H1 (cell line): Measurements from ENCODE around the gene PDZD2. TPM values are rescaled to one million over a fixed set of nuclear protein-coding genes. Genes with fewer than 3 reads are reported as not detected.

Source experiments
- BACH1 ChIP-seq: IDR thresholded peaks from 2 replicates; pipeline ENCODE4 v1.6.1; 2012; ENCODE audit warnings: low read length, improper control_type of control experiment
- CHD7 ChIP-seq: fragments of 300-600 bp; sonication (generic); IDR thresholded peaks from 2 replicates; pipeline ENCODE4 v1.7.1; 2012; ENCODE audit warnings: low read length, moderate library complexity, mild to moderate bottlenecking, inconsistent platforms; ENCODE audit not compliant: insufficient replicate concordance
- CTCF ChIP-seq, 3 experiments: IDR thresholded peaks; 1 replicate in 2 of 3; 2 replicates in 1 of 3; pipeline versions ENCODE4 v1.5.1 to v1.6.1; 2011; ENCODE audit warnings: low read length in 3 of 3, mild to moderate bottlenecking in 3 of 3, inconsistent platforms in 2 of 3, low read depth in 1 of 3, moderate library complexity in 1 of 3; ENCODE audit not compliant: insufficient read depth in 1 of 3; ENCODE audit errors: control extremely low read depth in 1 of 3
- POU5F1 ChIP-seq: IDR thresholded peaks from 2 replicates; pipeline ENCODE4 v1.6.1; 2011; ENCODE audit warnings: low read depth, mild to moderate bottlenecking, low read length, moderate library complexity
- RAD21 ChIP-seq, 2 experiments: IDR thresholded peaks in 1 of 2; conservative IDR thresholded peaks in 1 of 2; 2 replicates each; pipeline ENCODE4 v1.6.1; 2011; ENCODE audit warnings: low read depth in 2 of 2, low read length in 2 of 2, improper control_type of control experiment in 1 of 2, inconsistent platforms in 1 of 2, mild to moderate bottlenecking in 1 of 2, moderate library complexity in 1 of 2
- SIRT6 ChIP-seq: IDR thresholded peaks from one replicate; pipeline ENCODE4 v1.7.1; 2012; ENCODE audit warnings: low read length, inconsistent platforms
- SP1 ChIP-seq: IDR thresholded peaks from 2 replicates; pipeline ENCODE4 v1.6.1; 2011; ENCODE audit warnings: low read depth, low read length
- polyA plus RNA-seq, 7 experiments: library from polyadenylated mRNA; depleted of rRNA in 3 of 7; stranded (reverse) in 5 of 7; unstranded in 2 of 7; fragments of >200 nt in 5 of 7; fragments of 200-250 nt in 2 of 7; gene quantifications; 1 replicate in 5 of 7; 2 replicates in 1 of 7; 4 replicates in 1 of 7; pipeline versions ENCODE4 v1.2.1 to v1.2.3, GENCODE V29; 2011 to 2013; ENCODE audit warnings: missing spikeins in 2 of 7, mixed read lengths in 2 of 7
- total RNA-seq: library from RNA; stranded (reverse); fragmentation: NEBNext Ultra II Directional; extraction: Animal tissue kit (Norgen Biotek cat#: 25700); gene quantifications from 2 replicates; pipeline ENCODE4 v1.2.1, GENCODE V29; 2021

Gene PDZD2
- total and polyA plus RNA-seq, 2 of the 8 experiments (the other 6 are each of a cell fraction or from before 2014, with no cell fraction given), result 1.2 to 6.8 TPM

- TF ChIP-seq CHD7 (no peak), CTCF (IDR thresholded peaks at IDR 0.05; ENCODE audit: control extremely low read depth in 1 of 3, insufficient read depth in 1 of 3, low read depth in 1 of 3, low read length in 3 of 3) (no peak), SIRT6 (no peak), POU5F1 (no peak), RAD21 (IDR thresholded peaks at IDR 0.05 in 1 of 2, conservative IDR thresholded peaks at IDR 0.05 in 1 of 2; ENCODE audit: low read depth in 2 of 2, low read length in 2 of 2) (no peak), BACH1 (no peak), SP1 (no peak)
These were observed 343.1 kb downstream of the PDZD2 start (continued) for GRCh38 chr5:31982027-31982426.
